Measurements from ENCODE around the gene ARPC1B. TPM values are rescaled to one million over a fixed set of nuclear protein-coding genes. Genes with fewer than 3 reads are reported as not detected.

Gene ARPC1B
- total and polyA plus RNA-seq, 9 of the 15 experiments (the other 6 are each of a cell fraction or from before 2014, with no cell fraction given): 6.7 to 357 (median 211) TPM

- TF ChIP-seq RBFOX2 (IDR thresholded peaks at IDR 0.05; ENCODE audit: low read depth, low read length): peak; percentile 34; the same call in 1 of the 2 replicates
- TF ChIP-seq IFI16 (CRISPR knock-in tag; IDR thresholded peaks at IDR 0.05): no peak
- no peak for TF ChIP-seq ELF4 (CRISPR knock-in tag; IDR thresholded peaks at IDR 0.05)
- no peak for TF ChIP-seq BRF2 (IDR thresholded peaks at IDR 0.05; ENCODE audit: borderline replicate concordance, insufficient read depth, insufficient read length)
- no peak for TF ChIP-seq ZNF316 (IDR thresholded peaks at IDR 0.05)
These were observed 6.5 kb downstream of the ARPC1B start (continued) for GRCh38 chr7:99380823-99381663.

DNA sequence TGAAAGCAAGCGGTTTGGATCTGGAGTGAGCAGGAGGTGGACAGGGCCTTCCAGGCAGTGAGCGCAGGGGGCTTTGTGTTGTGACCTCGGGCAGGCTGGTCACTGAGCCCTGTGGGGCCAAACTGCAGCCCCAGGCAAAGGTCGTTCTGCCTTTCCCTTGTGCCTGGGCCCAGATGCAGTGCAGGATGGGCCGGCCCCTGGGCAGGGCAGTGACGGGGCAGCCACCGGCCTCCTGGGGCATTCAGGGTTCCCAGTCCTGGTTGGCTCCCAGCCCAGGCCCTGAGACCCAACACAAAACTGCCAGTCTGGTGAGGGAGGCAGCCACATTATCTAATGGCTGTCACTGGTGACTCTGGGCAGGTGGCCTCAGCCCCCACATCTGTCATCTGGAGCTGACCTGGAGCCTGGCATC lies 7.1 kb downstream of the ARPC1B start:
- peaks cover 72% of the 10 kb centered on the region; the same call in 2 of the 3 replicates for H3K36me3 ChIP-seq (ENCODE audit: control insufficient read depth, insufficient read depth, low read length)
- peaks cover 71% of the 10 kb centered on the region for H3K79me2 ChIP-seq (ENCODE audit: control insufficient read depth, insufficient read depth, low read length)
- no peak overlapping the region for H2AFZ ChIP-seq (ENCODE audit: low read depth, low read length)
- no peak overlapping the region for H3K4me2 ChIP-seq (ENCODE audit: insufficient read depth, low read length)
- H3K27ac ChIP-seq (ENCODE audit: extremely low read depth, low read depth, low read length): no peak overlapping the region
- H3K4me3 ChIP-seq: no peak overlapping the region
- ChIA-PET POLR2A (no interaction called here), CTCF (ENCODE audit: low intra/inter-chr PET ratio) (no interaction called here)
- in situ Hi-C loops (cut with MboI) (no loop called here), intact Hi-C loops (cut with micrococcal nuclease) (no loop called here)
- peaks cover 24 to 54% of the 10 kb centered on the region in 2 experiments for H3K4me1 ChIP-seq (replicated peaks in 1 of 2; ENCODE audit: control insufficient read depth in 2 of 2, insufficient read depth in 2 of 2, low read length in 2 of 2)
- no peak for TF ChIP-seq CBX8 (IDR thresholded peaks at IDR 0.05; ENCODE audit: borderline replicate concordance, extremely low read depth, low read depth, low read length, poor library complexity, severe bottlenecking)
- TF ChIP-seq POLR2G (IDR thresholded peaks at IDR 0.05; ENCODE audit: low read depth, low read length): peak; percentile 47
- peak overlapping the region in 1 of 2 experiments; percentile 82; a peak in 2 of 4 replicates for H3K9ac ChIP-seq (ENCODE audit: insufficient read depth in 1 of 2, low read depth in 2 of 2, low read length in 2 of 2)
- 96% methylated on average over 7 of the region's 7 CpGs for WGBS (ENCODE audit: insufficient coverage, low coverage, missing lambda C conversion rate)
- DNase-seq (ENCODE audit: extremely low read depth in 1 of 4, low spot score in 3 of 4) (no peak), ATAC-seq (no peak), FAIRE-seq (no peak)
- H3K9me1 ChIP-seq (ENCODE audit: control insufficient read depth, insufficient read depth, low read length): peaks cover 6% of the 10 kb centered on the region
- no peaks in the 10 kb centered on the region for H3K27me3 ChIP-seq (ENCODE audit: control insufficient read depth in 2 of 2, insufficient read depth in 2 of 2, low read length in 2 of 2)
- BruUV-seq (replicated peaks): no TSS peak
- H4K20me1 ChIP-seq (replicated peaks; ENCODE audit: control insufficient read depth, insufficient read depth, low read length): peaks cover 27% of the 10 kb centered on the region; the same call in 1 of the 2 replicates
- no peaks in the 10 kb centered on the region for H3K9me3 ChIP-seq (replicated peaks; ENCODE audit: control insufficient read depth, insufficient read depth, low read depth, low read length)

All from K562 (cell line).